Measurements from ENCODE around the gene HSPBAP1.

- TF ChIP-seq, protein P1, sequence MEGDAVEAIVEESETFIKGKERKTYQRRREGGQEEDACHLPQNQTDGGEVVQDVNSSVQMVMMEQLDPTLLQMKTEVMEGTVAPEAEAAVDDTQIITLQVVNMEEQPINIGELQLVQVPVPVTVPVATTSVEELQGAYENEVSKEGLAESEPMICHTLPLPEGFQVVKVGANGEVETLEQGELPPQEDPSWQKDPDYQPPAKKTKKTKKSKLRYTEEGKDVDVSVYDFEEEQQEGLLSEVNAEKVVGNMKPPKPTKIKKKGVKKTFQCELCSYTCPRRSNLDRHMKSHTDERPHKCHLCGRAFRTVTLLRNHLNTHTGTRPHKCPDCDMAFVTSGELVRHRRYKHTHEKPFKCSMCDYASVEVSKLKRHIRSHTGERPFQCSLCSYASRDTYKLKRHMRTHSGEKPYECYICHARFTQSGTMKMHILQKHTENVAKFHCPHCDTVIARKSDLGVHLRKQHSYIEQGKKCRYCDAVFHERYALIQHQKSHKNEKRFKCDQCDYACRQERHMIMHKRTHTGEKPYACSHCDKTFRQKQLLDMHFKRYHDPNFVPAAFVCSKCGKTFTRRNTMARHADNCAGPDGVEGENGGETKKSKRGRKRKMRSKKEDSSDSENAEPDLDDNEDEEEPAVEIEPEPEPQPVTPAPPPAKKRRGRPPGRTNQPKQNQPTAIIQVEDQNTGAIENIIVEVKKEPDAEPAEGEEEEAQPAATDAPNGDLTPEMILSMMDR (IDR thresholded peaks at IDR 0.05), result no peak
- TF ChIP-seq POLR2A (IDR thresholded peaks at IDR 0.05), result no peak
Observed at GRCh38 chr3:122691195-122691594, 102.4 kb downstream of the HSPBAP1 start.
